HG03064 (cell line): Measurements from ENCODE around the gene SLC22A23.

ENCODE experiments used
- ATAC-seq: cut with Tn5 transposase; IDR thresholded peaks from one replicate; pipeline ENCODE4 v1.9.1; 2021; ENCODE audit warnings: low read depth; ENCODE audit not compliant: unreplicated experiment

Gene SLC22A23

DNA sequence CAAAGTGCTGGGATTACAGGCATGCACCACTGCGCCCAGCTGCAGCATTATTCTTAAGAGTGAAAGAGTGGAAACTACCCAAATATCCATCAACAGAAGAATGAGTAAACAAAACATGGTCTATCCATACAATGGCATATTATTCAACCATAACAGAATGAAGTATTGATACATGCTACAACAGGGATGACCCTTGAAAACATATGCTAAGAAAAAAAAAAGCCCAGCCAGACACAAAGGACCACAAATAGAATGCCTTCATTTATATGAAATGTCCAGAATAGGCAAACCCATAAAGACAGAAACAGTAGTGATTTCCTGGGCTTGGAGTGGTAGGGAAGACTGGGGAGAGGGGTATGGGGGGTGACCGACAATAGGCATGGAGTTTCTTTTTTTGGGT is 236.5 kb downstream of the SLC22A23 start:
- no peak for ATAC-seq
